ENCODE data around the gene UCK2. TPM values are rescaled to one million over a fixed set of nuclear protein-coding genes. Genes with fewer than 3 reads are reported as not detected.

UCK2 gene
- total and polyA plus RNA-seq, 2 of the 8 experiments (the other 6 are each of a cell fraction or from before 2014, with no cell fraction given), result 103 to 109 TPM

DNA sequence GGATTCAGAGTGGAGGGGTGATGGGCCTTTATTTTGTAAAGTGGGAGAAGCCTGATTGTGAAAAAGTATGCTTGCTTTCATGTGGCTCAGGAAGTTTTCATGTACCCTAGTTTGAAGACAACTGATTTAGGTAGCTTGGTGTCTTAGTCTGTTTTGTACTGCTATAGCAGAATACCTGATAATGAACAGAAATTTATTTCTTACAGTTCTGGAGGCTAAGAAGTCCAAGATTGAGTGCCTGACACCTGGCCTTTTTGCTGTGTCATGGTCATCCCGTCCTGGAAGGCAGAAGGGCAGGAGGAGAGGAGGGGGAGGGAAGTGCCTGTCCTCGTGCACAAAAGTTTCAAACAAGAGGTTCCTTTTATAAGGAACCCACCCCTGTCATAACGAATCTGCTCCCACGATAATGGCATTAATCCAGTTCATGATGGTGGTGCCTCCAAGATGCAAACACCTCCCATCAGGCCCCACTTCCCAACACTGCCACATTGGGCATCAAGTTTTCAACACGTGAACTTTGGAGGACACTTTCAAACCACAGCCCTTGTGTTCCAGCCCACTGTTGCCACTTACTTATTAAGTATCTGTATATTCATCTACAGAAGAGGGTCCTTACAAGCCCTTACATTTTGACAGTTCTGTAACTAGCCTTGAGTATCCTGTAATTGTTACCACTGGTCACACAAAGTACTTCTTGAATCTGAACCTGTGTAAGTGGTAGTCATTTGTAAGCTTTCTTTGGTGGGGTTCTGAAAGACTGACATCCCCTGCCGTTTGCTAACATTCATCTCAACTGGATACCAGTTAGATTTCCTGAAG, 9.5 kb downstream of the UCK2 start:
- Histone ChIP-seq H3K36me3 (ENCODE audit: control insufficient read depth in 2 of 4, insufficient read depth in 4 of 4, low read length in 3 of 4) (peaks cover 0 to 9% (median 0%) of the 10 kb centered on the region in 4 experiments; a peak in 2 of 8 replicates), H3K79me1 (ENCODE audit: low read depth, low read length) (peaks cover 15% of the 10 kb centered on the region), H2BK120ac (replicated peaks; ENCODE audit: low read depth, low read length) (no peak overlapping the region), H3K9me3 (ENCODE audit: insufficient read depth in 2 of 2, low read depth in 1 of 2, low read length in 1 of 2) (no peaks in the 10 kb centered on the region), H3K4ac (replicated peaks; ENCODE audit: insufficient read length, low read depth, low read length) (no peak overlapping the region), H2BK12ac (ENCODE audit: low read depth, low read length) (no peak overlapping the region; the same call in 1 of the 2 replicates), H4K91ac (replicated peaks; ENCODE audit: insufficient read length, low read length) (no peak overlapping the region), H3K4me2 (ENCODE audit: insufficient read depth in 1 of 2, low read depth in 2 of 2, low read length in 2 of 2) (peak overlapping the region; percentile 31 to 48), H3K27me3 (replicated peaks in 1 of 4; ENCODE audit: control insufficient read depth in 3 of 4, extremely low read depth in 1 of 4, insufficient read depth in 3 of 4, low read length in 3 of 4) (no peaks in the 10 kb centered on the region), H2BK20ac (ENCODE audit: low read length) (no peak overlapping the region), H2BK5ac (ENCODE audit: low read depth, low read length) (0 out of 2 replicates have a peak overlapping the region, but pooled peaks have one; percentile 15), H3K79me2 (ENCODE audit: control insufficient read depth in 1 of 2, insufficient read depth in 2 of 2, low read length in 2 of 2) (peaks cover 68 to 100% of the 10 kb centered on the region in 2 experiments), H3K27ac (ENCODE audit: low read depth, low read length) (no peak overlapping the region), H2BK15ac (ENCODE audit: low read length) (no peak overlapping the region), H4K5ac (ENCODE audit: insufficient read length, low read depth, low read length) (no peak overlapping the region), H3K9ac (replicated peaks in 1 of 4; ENCODE audit: extremely low read depth in 1 of 4, low read depth in 3 of 4, low read length in 3 of 4) (no peak overlapping the region), H3K14ac (ENCODE audit: insufficient read length) (no peak overlapping the region), H3K23me2 (ENCODE audit: low read depth, low read length) (no peaks in the 10 kb centered on the region), H3K56ac (replicated peaks; ENCODE audit: insufficient read length, low read depth, low read length) (no peak overlapping the region), H2AFZ (ENCODE audit: low read length) (no peak overlapping the region), H3K18ac (ENCODE audit: extremely low read depth, low read length) (0 out of 2 replicates have a peak overlapping the region, but pooled peaks have one; percentile 56), H4K20me1 (replicated peaks in 1 of 2; ENCODE audit: control insufficient read depth in 1 of 2, insufficient read depth in 2 of 2, low read length in 2 of 2) (peaks cover 37 to 55% of the 10 kb centered on the region in 2 experiments), H3K4me1 (replicated peaks in 1 of 4; ENCODE audit: control insufficient read depth in 3 of 4, insufficient read depth in 4 of 4, low read length in 3 of 4) (peaks cover 14 to 44% (median 28%) of the 10 kb centered on the region in 4 experiments), H2AK5ac (ENCODE audit: low read depth, low read length) (no peak overlapping the region), H3K4me3 (ENCODE audit: extremely low read depth in 1 of 4, insufficient read depth in 2 of 4, low read depth in 3 of 4, low read length in 4 of 4) (0 out of 8 replicates have a peak overlapping the region, but pooled peaks of 1 of the 4 experiments have one; percentile 18), H3K23ac (ENCODE audit: insufficient read length) (no peak overlapping the region), H4K8ac (ENCODE audit: extremely low read depth, insufficient read depth, low read length) (no peak overlapping the region)
- 65% methylated on average over 6 of the region's 6 CpGs; no CpG with 5 or more reads in 1 of the 2 experiments for WGBS, 2 experiments (ENCODE audit: extremely low coverage in 1 of 2, insufficient coverage in 1 of 2, insufficient read length in 1 of 2, insufficient replicate concordance in 2 of 2, low coverage in 1 of 2, low lambda C conversion rate in 2 of 2, missing lambda C conversion rate in 1 of 2)
- FAIRE-seq (no peak), DNase-seq (ENCODE audit: low read depth in 1 of 2, low spot score in 2 of 2) (no peak)
- ChIA-PET POLR2A (ENCODE audit: partially characterized antibody) (interaction anchor here (0.6 to 12.5 kb wide), 4 partner anchors 8 to 18 kb away, joined by 3 to 114 read pairs (median 4); partner anchors contain the start of gene UCK2), CTCF (ENCODE audit: partially characterized antibody) (interaction anchor here (1.0 to 2.0 kb wide), 3 partner anchors 9 to 38 kb away, joined by 3 to 4 read pairs (median 4); no protein-coding TSS in a partner anchor)
- TF ChIP-seq PHF8 (conservative IDR thresholded peaks at IDR 0.05; ENCODE audit: low read depth, low read length) (no peak), KDM1A (IDR thresholded peaks at IDR 0.05; ENCODE audit: borderline replicate concordance, low read length) (no peak), CBX8 (IDR thresholded peaks at IDR 0.05; ENCODE audit: borderline replicate concordance, low read depth, low read length) (no peak), RXRA (IDR thresholded peaks at IDR 0.05; ENCODE audit: insufficient read depth, low read depth, low read length) (no peak), TAF1 (IDR thresholded peaks at IDR 0.05; ENCODE audit: low read depth, low read length) (no peak), TEAD4 (IDR thresholded peaks at IDR 0.05; ENCODE audit: low read depth, low read length) (no peak), YY1 (IDR thresholded peaks at IDR 0.05; ENCODE audit: low read depth, low read length) (no peak), MAX (IDR thresholded peaks at IDR 0.05) (no peak), EZH2 (IDR thresholded peaks at IDR 0.05; ENCODE audit: low read depth, low read length, severe bottlenecking) (no peak), POU5F1 (IDR thresholded peaks at IDR 0.05; ENCODE audit: low read depth, low read length) (no peak)

Data from H1 (cell line).